ENCODE data around the gene FBXO31. TPM values are rescaled to one million over a fixed set of nuclear protein-coding genes. Genes with fewer than 3 reads are reported as not detected.

Gene FBXO31
- total and polyA plus RNA-seq, 2 of the 8 experiments (the other 6 are each of a cell fraction or from before 2014, with no cell fraction given): 8.3 to 21.6 TPM

- no peak for TF ChIP-seq RNF2 (IDR thresholded peaks at IDR 0.05; ENCODE audit: borderline replicate concordance, low read depth, low read length, missing control alignments, poor library complexity, severe bottlenecking)
- TF ChIP-seq JUND (IDR thresholded peaks at IDR 0.05; ENCODE audit: low read length): no peak
- TF ChIP-seq JUN (IDR thresholded peaks at IDR 0.05; ENCODE audit: low read depth, low read length): no peak
Observed at GRCh38 chr16:87431926-87432325, 48.4 kb upstream of the FBXO31 start (continued).

Data from H1 (cell line).